Liver (tissue), 3 donors: ENCODE results near the gene POU3F1.

ENCODE experiments used
- CTCF ChIP-seq: fragments of 150-350 bp; IDR thresholded peaks from 2 replicates; pipeline ENCODE4 v1.5.1; 2017; ENCODE audit warnings: improper control_type of control experiment, low read depth, low read length; ENCODE audit not compliant: missing input control
- JUND ChIP-seq, 2 donors: IDR thresholded peaks; 2 replicates each; pipeline ENCODE4 v1.6.1; 2016; ENCODE audit warnings: antibody characterized with exemption in 2 of 2
- MAX ChIP-seq: IDR thresholded peaks from 2 replicates; pipeline ENCODE4 v1.6.1; 2016; ENCODE audit warnings: antibody characterized with exemption
- donor health status: healthy.
- donor health status: healthy.

GRCh38 chr1:38029685-38030511, 16.7 kb downstream of the POU3F1 start:
- TF ChIP-seq JUND (IDR thresholded peaks at IDR 0.05) (no peak), MAX (no peak), CTCF (no peak)
